NOMO-1 (cell line): Measurements from ENCODE around the gene ATXN10.
A peak's percentile ranks its signal among the peaks of the same experiment; 100 is the strongest.
"Not testable (repeated sequence)": the region's sequence is repeated elsewhere in the genome, so short reads cannot be mapped to it uniquely, and the experiment has no call there.

Source experiments
- DNase-seq, 2 experiments: peaks; one replicate each; lab custom pipeline; 2025; ENCODE audit not compliant: unreplicated experiment in 2 of 2; lab: John Stamatoyannopoulos, UW

Gene ATXN10

GRCh38 chr22:45677063-45677462 lies 5.4 kb downstream of the ATXN10 start:
- no peak for DNase-seq

DNA sequence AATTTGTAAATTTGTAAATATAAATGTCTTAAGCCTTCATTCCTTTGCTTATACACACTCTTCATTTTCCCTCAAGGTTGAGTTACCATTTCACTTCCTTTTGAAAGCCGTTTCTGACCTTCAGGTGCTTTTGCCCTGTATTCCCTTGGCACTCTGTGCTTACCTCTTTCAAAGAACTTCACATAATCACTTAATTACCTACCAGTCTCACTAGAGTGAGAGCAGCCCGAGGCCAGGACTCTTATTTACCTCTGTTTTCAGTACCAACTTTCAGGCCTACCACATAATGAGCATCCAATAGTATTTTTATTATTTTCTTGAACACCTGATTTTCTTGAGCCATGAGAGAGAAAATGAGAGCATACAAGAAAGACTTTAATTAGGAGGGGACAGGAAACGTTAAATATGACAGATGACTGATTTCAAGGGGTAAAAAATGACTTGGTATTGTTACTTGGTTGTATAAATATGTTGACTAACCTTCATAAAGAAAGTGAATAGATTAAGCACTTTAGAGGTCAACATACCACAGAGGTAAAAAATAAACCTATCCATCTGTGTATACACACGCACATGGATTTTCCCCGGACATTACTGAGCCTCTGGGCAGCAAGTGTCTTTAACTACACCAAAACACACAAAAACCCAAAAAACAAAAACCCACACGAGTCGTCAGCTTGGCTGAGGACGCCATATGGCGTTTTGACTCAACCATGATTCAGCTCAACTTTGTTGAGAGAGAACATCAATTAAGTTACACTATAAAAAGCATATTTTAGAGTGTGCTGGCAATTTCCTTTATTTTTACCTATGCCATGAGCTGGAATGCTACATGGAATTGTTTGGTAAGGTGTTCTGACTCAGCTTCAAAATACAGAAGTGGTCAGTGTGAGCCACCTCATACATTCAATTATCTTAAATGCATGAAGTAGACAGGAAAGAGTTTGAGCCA lies 7.6 kb downstream of the ATXN10 start:
- DNase-seq = peak in 1 of 2 experiments; percentile 26

- no peak for DNase-seq
These were observed 9.5 kb downstream of the ATXN10 start for GRCh38 chr22:45680932-45681700.

GRCh38 chr22:45682064-45682463 lies 10.4 kb downstream of the ATXN10 start:
- peak; percentile 14 to 69 for DNase-seq

DNA sequence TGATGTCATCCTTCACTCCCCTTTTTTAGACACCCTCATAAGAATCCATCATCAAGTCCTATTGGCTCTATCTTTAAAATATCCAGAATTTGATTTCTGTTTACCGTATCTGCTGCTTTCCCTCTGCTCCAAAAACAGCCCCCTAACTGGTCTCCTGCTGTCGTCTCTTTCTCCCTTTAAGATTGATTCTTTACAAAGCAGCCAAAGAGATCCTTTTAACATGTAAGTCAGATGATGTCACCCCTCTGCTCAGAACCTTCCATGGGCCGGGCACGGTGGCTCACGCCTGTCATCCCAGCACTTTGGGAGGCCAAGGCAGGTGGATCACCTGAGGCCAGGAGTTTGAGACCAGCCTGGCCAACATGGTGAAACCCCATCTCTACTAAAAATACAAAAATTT lies 11.1 kb downstream of the ATXN10 start:
- DNase-seq = not testable (repeated sequence)

DNA sequence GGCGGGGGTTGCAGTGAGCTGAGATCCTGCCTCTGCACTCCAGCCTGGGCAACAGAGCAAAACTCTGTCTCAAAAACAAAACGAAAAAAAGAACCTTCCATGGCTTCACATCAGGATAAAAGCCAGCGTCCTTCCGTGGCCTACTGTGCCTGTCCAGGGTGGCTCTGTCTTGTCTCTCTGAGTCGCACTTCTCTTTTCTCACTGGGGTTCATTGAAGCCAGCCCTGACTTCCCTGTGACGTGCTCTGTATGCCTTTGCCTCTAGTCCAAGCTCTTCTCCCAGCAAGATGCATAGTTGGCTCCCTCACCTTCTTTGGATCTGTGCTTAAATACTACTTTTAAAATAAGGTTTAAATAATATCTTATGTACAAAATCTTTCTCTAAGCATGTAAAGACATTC lies 11.6 kb downstream of the ATXN10 start:
- peak; percentile 12 to 60 for DNase-seq

DNA sequence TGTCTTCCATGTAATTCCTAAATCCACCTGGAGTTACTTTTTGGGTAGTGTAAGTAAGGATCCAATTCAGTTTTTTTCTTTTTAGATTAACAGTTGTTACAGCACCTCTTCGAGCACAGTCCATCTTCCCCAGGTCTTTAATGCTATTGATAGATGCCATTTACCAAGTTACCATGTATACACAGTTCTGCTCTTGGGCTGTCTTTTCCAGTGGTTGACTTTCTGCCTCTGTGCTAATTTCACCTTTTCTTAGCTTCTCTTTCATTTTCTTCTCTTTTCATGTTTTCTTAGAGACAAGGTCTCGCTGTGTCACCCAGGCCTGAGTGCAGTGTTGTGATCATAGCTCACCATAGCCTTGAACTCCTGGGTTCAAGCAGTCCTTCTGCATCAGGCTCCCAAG lies 12.0 kb downstream of the ATXN10 start:
- DNase-seq = no peak

GRCh38 chr22:45684169-45684568 lies 12.5 kb downstream of the ATXN10 start:
- peak; percentile 84 to 88 for DNase-seq

GRCh38 chr22:45684752-45685574 lies 13.3 kb downstream of the ATXN10 start:
- DNase-seq = no peak

- no peak for DNase-seq
These were observed 14.4 kb downstream of the ATXN10 start for GRCh38 chr22:45686004-45686403.

GRCh38 chr22:45686836-45687235 lies 15.2 kb downstream of the ATXN10 start:
- DNase-seq = no peak

DNA sequence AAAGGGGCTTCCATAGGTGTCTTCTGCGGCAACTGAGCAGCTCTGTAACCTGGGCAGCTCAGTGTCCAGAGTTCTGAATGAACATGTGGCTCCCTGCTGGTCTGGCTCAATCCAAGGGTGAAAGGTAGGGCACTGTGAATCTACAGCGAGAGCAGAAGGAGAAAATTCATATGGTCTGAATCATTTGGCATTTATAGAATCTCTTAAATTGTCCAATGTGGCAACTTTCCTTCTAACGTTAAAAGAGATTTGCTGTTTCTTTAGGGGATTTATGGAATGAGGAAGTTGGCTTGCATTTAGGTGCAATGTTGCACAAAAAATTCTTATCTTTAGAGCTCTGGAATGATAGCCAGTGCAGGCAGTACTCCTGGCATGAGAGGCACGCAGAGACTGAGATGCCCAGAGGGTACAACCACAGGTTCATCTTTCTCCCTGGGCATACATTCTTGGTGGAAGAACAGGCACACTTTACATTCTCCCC lies 17.0 kb downstream of the ATXN10 start:
- peak; percentile 19 to 56 for DNase-seq

DNA sequence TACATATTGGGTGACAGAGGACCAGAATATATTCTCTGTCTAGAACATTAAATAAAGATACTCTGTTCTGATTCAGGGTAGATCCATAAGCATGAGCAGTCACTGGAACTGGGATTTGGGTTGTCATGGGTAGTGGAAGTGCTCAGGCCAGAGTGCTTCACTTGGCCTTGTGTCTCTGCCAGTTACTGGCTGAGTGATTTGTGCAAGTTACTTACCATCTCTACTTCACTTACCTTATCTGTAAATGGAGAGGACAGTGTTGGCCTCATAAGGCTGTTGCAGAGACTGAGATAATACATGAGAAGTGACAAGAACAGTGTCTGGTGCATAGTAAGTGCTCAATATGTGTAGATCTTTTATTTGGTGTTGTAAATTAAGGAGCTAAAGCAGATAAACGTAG lies 17.6 kb downstream of the ATXN10 start:
- DNase-seq = no peak

DNA sequence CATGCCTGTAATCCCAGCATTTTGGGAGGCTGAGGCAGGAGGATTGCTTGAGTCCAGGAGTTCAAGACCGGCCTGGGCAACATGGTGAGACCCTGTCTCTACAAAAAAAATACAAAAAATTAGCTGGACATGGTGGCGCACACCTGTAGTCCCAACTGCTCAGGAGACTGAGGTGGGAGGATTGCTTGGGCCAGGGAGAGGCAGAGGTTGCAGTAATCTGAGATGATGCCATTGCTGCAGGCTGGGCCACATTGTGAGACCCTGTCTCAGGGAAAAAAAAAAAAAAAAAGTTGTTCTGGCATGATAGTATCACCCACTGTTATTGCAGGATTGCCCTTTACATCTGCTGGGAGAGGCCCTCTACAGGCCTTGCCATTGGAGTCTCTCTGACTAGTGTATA lies 18.4 kb downstream of the ATXN10 start:
- DNase-seq = no peak

- no peak for DNase-seq
These were observed 20.9 kb downstream of the ATXN10 start for GRCh38 chr22:45692549-45692948.

DNA sequence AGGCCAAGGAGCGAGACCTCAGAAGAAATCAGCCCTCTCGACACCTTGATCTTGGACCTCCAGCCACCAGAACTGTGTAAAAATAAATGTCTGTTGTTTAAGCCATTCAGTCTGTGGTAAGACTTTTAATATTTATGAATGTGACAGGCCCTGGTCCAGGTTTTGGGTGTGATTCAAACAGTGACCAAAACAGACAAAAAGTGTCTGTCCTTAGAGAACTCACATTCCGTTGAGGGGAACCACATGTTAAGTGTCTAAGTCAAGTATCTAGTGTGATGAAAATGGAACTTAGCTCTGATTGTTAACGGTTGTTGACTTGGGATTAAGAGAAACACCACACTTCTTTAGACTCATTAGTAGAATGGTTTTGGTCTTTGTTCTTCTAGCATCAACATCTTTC lies 22.2 kb downstream of the ATXN10 start:
- DNase-seq = no peak

GRCh38 chr22:45696227-45696626 lies 24.6 kb downstream of the ATXN10 start:
- peak; percentile 86 to 87 for DNase-seq

DNA sequence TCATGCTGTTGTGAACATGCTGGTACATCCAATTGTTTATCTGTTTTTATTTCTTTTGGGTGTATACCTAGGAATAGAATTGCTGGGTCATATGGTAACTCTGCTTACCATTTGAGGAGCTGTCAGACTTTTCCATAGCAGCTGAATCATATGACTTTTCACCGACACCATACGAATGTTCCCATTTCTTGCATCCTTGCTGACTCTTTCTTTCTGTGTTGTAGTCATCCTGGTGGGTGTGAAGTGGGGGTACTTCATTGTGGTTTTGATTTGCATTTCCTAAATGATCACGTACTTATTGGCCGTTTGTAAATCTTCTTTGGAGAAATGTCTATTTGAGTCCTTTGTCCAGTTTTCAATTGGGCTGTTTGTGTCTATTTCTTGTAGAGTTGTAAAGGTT lies 26.5 kb downstream of the ATXN10 start:
- DNase-seq = no peak

- DNase-seq = no peak
These were observed 31.3 kb downstream of the ATXN10 start for GRCh38 chr22:45702981-45703380.

GRCh38 chr22:45703758-45704157 lies 32.1 kb downstream of the ATXN10 start:
- no peak for DNase-seq

GRCh38 chr22:45704648-45705047 lies 33.0 kb downstream of the ATXN10 start:
- no peak for DNase-seq
